HFFc6 (cell line): ENCODE results near the gene ACVR1. TPM values are rescaled to one million over a fixed set of nuclear protein-coding genes. Genes with fewer than 3 reads are reported as not detected.

Experiments
- DNase-seq: peaks from one replicate; pipeline ENCODE4 v3.0.0-alpha.2; 2018
- H3K27ac Mint-ChIP-seq: 2 replicates; pipeline ENCODE4 v1.8.0; 2020; ENCODE audit warnings: mild to moderate bottlenecking, mixed read lengths
- H3K27me3 Mint-ChIP-seq: 2 replicates; pipeline ENCODE4 v1.8.0; 2021; ENCODE audit warnings: mild to moderate bottlenecking, moderate library complexity, mixed read lengths; ENCODE audit not compliant: insufficient read depth
- H3K36me3 Mint-ChIP-seq: 2 replicates; pipeline ENCODE4 v1.8.0; 2021; ENCODE audit warnings: low read depth, mixed read lengths
- H3K4me1 Mint-ChIP-seq: 2 replicates; pipeline ENCODE4 v1.8.0; 2020; ENCODE audit warnings: low read depth, mixed read lengths
- H3K4me3 Mint-ChIP-seq: 2 replicates; pipeline ENCODE4 v1.8.0; 2020; ENCODE audit warnings: mild to moderate bottlenecking, moderate library complexity, mixed read lengths
- H3K9me3 Mint-ChIP-seq: 2 replicates; pipeline ENCODE4 v1.8.0; 2020; ENCODE audit warnings: mild to moderate bottlenecking, mixed read lengths
- total RNA-seq, 6 experiments: library from RNA; stranded (reverse); fragmentation: NEBNext Ultra II Directional; extraction: Animal tissue kit (Norgen Biotek cat#: 25700); gene quantifications; 2 replicates in 1 of 6; 3 replicates in 5 of 6; pipeline ENCODE4 v1.2.3, GENCODE V29; 2021
- TF ChIP-seq, protein P1 (sequence below): fragments of 200-600 bp; sonication (generic); IDR thresholded peaks from 2 replicates; pipeline ENCODE4 v1.5.0; 2021; ENCODE audit warnings: antibody characterized with exemption, mild to moderate bottlenecking

ACVR1 gene
- total RNA-seq, 6 experiments from 2014 or later, result 37.5 to 48.4 (median 43.1) TPM

DNA sequence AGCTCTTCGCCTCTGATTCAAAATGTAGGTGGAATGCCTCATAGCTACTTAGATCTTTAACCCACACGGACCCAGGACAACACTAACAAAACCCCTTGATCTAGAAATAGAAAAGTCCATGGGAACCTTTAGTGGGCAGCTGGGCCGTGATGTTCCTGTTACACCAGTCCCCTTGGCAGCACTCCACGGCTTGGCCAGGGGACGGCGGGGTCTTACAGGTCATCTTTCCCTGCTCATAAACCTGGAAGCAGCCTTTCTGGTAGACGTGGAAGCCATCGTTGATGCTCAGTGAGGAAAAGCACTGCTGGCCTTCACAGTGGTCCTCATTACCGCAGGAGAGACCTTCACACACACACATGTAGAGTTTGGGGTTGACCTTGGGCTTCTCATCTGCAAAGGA, 95.9 kb downstream of the ACVR1 start:
- no peak overlapping the region for H3K4me3 Mint-ChIP-seq
- H3K36me3 Mint-ChIP-seq, result peaks cover 3% of the 10 kb centered on the region; the same call in 1 of the 2 replicates
- no peaks in the 10 kb centered on the region for H3K9me3 Mint-ChIP-seq
- peaks cover 23% of the 10 kb centered on the region for H3K4me1 Mint-ChIP-seq
- H3K27me3 Mint-ChIP-seq, result no peaks in the 10 kb centered on the region; the same call in 1 of the 2 replicates
- H3K27ac Mint-ChIP-seq, result no peak overlapping the region
- DNase-seq, result no peak
- TF ChIP-seq, protein P1, sequence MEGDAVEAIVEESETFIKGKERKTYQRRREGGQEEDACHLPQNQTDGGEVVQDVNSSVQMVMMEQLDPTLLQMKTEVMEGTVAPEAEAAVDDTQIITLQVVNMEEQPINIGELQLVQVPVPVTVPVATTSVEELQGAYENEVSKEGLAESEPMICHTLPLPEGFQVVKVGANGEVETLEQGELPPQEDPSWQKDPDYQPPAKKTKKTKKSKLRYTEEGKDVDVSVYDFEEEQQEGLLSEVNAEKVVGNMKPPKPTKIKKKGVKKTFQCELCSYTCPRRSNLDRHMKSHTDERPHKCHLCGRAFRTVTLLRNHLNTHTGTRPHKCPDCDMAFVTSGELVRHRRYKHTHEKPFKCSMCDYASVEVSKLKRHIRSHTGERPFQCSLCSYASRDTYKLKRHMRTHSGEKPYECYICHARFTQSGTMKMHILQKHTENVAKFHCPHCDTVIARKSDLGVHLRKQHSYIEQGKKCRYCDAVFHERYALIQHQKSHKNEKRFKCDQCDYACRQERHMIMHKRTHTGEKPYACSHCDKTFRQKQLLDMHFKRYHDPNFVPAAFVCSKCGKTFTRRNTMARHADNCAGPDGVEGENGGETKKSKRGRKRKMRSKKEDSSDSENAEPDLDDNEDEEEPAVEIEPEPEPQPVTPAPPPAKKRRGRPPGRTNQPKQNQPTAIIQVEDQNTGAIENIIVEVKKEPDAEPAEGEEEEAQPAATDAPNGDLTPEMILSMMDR, result no peak

DNA sequence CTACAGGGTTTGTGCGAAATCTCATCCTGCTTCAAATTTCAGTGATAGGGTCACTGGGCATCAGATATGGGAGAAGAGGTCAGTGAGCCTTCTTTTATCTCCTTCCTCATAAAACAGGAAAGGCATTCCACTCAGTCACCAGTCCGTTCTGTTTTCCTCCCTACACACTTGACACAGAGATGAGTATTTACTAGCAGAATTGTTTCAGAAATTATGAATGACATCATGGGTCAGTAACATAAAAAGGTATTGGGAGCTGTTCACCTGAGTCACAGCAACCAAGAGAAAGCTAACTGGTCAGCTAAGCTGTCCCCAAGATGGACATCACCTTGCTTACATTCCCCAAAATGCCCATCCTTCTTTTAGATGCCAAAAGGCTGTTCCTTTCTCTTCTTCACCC, 96.3 kb downstream of the ACVR1 start:
- Mint-ChIP-seq H3K27ac (no peak overlapping the region), H3K36me3 (peaks cover 4% of the 10 kb centered on the region; the same call in 1 of the 2 replicates), H3K27me3 (no peaks in the 10 kb centered on the region; the same call in 1 of the 2 replicates), H3K9me3 (no peaks in the 10 kb centered on the region), H3K4me1 (peaks cover 20% of the 10 kb centered on the region), H3K4me3 (no peak overlapping the region)
- DNase-seq, result no peak
- TF ChIP-seq, protein P1, result no peak

- H3K27me3 Mint-ChIP-seq, result no peaks in the 10 kb centered on the region; the same call in 1 of the 2 replicates
- no peaks in the 10 kb centered on the region for H3K9me3 Mint-ChIP-seq
- TF ChIP-seq, protein P1, result peak; percentile 87
- H3K4me3 Mint-ChIP-seq, result no peak overlapping the region
- H3K4me1 Mint-ChIP-seq, result peaks cover 6% of the 10 kb centered on the region; the same call in 1 of the 2 replicates
- peaks cover 4% of the 10 kb centered on the region; the same call in 1 of the 2 replicates for H3K36me3 Mint-ChIP-seq
- H3K27ac Mint-ChIP-seq, result no peak overlapping the region
- peak; percentile 57 for DNase-seq
These were observed 98.7 kb downstream of the ACVR1 start for GRCh38 chr2:157777427-157777826.

DNA sequence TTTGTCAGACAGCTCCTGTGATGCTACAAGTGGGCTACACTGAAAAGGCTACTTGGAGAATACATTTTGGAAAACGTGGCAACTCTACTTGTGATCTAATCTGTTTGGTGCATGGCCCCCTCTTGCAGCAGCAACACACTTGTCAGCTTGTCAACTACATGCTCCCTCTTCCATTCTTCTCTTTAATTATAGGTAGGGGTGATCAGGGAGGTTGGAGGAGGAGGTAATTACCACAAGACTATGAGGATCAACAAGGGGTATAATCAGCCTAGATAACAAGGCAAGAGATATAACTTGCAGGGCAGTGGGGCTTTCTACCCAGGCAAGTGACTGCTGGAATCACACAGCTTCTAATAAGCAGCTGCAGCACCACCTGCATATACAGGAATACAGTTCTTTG, 104.9 kb downstream of the ACVR1 start:
- H3K4me3 Mint-ChIP-seq, result no peak overlapping the region
- H3K27me3 Mint-ChIP-seq, result no peaks in the 10 kb centered on the region; the same call in 1 of the 2 replicates
- peaks cover 20% of the 10 kb centered on the region; the same call in 1 of the 2 replicates for H3K36me3 Mint-ChIP-seq
- TF ChIP-seq, protein P1, result no peak
- H3K4me1 Mint-ChIP-seq, result peaks cover 8% of the 10 kb centered on the region; the same call in 1 of the 2 replicates
- DNase-seq, result no peak
- no peaks in the 10 kb centered on the region for H3K9me3 Mint-ChIP-seq
- no peak overlapping the region for H3K27ac Mint-ChIP-seq

GRCh38 chr2:157769856-157770255, 106.3 kb downstream of the ACVR1 start:
- peaks cover 26% of the 10 kb centered on the region for H3K36me3 Mint-ChIP-seq

More at GRCh38 chr2:157769856-157770255, 106.3 kb downstream of the ACVR1 start:
- TF ChIP-seq, protein P1, result no peak
- no peak overlapping the region for H3K4me3 Mint-ChIP-seq
- no peaks in the 10 kb centered on the region; the same call in 1 of the 2 replicates for H3K27me3 Mint-ChIP-seq
- no peaks in the 10 kb centered on the region for H3K9me3 Mint-ChIP-seq
- H3K4me1 Mint-ChIP-seq, result peaks cover 8% of the 10 kb centered on the region; the same call in 1 of the 2 replicates
- DNase-seq, result no peak
- H3K27ac Mint-ChIP-seq, result no peak overlapping the region
